ENCODE results near the gene ASB13.
A peak's percentile ranks its signal among the peaks of the same experiment; 100 is the strongest.

The ASB13 gene, protein sequence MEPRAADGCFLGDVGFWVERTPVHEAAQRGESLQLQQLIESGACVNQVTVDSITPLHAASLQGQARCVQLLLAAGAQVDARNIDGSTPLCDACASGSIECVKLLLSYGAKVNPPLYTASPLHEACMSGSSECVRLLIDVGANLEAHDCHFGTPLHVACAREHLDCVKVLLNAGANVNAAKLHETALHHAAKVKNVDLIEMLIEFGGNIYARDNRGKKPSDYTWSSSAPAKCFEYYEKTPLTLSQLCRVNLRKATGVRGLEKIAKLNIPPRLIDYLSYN

DNA sequence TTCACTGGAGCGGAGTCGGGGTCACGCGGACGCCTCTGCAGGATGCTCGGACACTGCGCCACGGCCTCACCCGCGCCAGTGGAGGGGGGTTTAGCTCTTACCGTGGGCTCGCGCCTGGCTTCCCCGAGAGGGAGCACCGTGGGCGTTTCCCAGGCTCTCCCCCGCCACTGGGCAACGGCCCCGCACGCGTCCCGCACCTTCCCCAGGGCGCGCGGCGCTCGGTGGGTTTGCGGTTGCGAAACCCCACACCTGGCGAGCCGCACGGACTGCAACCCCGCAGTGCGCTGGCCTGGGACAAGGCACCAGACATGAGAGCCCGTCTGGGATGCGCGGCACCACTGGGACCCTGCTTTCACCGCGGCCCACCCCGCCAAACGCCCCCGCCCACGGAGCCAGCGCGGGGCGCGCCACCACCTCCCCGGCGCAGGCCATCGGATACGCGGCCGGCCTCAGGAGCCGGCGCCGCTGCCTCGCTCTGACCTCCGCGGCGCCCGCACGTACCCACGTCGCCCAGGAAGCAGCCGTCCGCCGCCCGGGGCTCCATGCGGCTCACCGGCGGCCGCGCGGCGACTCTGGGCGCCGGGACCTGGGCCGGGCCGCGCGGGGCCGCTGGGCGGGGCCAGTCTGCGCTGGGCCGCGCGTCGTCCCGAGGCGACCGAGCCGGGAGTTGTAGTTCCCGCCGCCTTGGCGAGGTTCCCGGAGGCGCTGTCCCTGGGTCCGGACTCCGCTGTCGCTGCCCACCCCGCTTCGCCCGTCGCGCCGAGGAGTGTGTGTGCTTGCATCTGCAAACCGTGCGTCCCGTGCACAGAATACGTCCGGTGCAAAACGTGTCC, at the start of gene ASB13:
Gene ASB13, minus strand, starts transcription at position 588 of the 833 bp plus-strand sequence. Its CDS starts 44 bp downstream, at position 544.
- peak in 1 of 4 experiments; percentile 9 for DNase-seq

DNA sequence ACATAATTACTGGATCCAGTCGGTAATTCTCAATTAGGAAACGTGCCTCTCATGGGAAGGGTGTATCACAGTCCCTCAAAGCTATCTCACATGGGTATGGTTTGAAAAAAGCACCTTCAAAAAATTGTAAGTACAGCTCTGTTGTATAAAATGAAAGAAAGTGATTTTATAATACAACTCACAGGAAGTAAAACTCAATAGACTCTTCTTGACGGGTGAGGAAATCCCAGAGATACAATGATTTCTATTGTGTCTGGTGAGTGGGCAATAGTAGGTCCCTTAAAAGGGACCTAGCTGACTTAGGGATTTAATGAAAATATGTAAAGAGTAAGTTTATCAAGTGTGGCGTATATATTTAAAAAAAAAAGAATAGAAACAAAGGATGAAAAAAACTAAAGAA, 45.2 kb upstream of the ASB13 start:
- DNase-seq = no peak

DNA sequence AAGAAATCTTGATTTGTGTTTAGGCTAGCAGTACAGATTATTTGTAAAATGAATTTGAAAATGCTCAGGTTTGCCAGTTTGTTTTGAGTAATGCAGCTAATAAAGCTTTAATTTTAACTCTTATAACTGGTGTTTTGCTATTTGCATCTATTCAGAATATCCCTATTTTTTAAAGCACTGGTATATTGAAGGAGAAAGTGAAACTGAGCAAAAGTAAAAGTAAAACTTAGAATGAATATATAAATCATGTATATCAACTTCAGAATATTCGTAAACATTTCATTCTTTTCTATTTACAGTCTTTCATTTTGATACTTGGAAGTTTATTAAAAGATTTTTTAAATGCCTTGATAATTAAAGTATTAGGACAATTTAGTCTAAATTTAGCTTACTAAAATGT, 44.5 kb upstream of the ASB13 start:
- no peak for DNase-seq

DNA sequence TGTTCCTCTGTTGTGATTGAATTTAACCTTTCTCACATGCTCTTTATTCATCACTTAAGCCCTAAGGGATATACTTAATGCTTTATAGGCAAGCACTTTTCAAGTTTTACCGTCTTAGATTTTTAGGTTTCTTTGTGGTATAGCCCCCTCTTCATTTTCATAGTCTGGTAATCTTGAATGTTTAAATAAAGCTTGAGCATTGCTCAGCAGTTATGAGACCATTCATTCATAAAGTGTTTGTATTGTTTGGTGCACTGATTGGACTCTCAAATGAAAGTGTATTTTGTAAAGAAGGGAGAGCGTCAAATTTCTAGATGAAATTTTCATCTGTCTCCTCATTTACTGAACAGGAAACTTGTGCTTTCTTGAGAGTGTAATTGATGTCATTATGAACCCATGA, 43.5 kb upstream of the ASB13 start:
- no peak for DNase-seq

DNA sequence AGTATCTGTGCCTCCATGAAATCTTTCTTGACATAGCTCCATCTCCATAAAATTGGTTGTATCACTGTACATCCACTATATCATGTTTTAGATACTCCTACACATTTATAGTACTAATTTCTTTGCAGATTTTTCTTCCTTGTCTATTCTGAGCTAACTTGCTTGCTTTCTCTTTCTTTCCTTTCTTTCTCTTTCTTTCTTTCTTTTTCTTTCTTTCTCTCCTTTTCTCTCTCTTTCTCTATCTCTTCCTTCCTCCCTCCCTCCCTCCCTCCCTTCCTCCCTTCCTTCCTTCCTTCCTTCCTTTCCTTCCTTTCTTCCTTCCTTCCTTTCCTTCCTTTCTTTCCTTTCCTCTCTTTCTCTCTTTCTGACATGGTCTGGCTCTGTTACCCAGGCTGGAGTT, 42.0 kb upstream of the ASB13 start:
- DNase-seq = no peak

DNA sequence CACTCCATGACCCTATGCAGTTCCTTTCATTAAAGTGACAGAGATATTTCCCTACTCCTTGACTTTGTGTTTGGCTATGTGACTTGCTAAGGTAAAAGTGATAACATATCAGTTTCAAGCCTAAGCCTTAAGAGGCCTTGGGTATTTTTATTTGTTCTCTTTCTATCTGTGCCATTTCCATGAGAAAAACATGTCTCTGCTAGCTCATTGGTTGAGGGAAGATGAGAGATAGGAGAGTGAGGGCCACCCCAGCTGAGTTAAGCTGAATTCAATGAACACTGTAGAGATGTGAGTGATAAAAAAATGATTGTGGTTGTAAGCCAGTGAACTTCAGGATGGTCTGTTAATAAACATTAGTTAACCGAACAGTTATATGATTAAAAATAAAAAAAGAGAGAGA, 31.7 kb upstream of the ASB13 start:
- no peak for DNase-seq

DNA sequence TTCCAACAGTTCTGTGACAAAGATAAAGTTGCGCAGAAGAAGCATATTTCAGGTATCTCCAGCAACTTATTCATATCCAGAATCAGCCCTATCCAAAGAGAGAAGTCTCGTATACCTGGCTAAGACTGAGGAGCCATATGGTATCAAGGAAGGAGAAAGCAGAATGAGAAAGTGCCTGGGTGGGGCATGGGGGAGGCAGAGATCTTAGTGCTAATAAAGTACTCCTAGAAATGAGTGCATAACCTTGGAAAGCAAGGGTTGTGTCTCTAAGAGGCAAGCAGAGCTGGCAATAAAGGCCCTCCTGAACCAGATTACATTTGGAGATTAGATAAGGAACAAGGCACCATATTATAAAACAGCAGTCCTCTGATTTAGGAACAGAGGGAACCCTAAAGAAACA, 30.9 kb upstream of the ASB13 start:
- no peak for DNase-seq

DNA sequence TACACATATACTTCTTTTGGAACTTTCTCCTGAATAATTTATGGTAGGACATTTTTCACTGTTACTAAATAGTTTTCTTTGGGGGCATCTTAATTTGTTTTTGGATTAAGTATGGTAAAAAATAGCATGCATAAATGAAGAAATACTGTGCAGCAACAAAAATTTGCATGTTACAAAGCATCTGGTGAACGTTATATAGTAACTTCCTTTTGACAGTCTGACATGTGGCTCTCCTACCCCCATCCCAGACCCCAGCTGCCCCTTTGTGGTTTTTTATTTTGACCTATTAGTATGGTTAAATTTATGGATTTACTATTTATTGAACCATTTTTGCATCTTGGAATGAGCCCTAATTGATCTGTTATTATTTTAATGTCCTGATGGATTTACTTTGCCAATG, 28.2 kb upstream of the ASB13 start:
- no peak for DNase-seq

DNA sequence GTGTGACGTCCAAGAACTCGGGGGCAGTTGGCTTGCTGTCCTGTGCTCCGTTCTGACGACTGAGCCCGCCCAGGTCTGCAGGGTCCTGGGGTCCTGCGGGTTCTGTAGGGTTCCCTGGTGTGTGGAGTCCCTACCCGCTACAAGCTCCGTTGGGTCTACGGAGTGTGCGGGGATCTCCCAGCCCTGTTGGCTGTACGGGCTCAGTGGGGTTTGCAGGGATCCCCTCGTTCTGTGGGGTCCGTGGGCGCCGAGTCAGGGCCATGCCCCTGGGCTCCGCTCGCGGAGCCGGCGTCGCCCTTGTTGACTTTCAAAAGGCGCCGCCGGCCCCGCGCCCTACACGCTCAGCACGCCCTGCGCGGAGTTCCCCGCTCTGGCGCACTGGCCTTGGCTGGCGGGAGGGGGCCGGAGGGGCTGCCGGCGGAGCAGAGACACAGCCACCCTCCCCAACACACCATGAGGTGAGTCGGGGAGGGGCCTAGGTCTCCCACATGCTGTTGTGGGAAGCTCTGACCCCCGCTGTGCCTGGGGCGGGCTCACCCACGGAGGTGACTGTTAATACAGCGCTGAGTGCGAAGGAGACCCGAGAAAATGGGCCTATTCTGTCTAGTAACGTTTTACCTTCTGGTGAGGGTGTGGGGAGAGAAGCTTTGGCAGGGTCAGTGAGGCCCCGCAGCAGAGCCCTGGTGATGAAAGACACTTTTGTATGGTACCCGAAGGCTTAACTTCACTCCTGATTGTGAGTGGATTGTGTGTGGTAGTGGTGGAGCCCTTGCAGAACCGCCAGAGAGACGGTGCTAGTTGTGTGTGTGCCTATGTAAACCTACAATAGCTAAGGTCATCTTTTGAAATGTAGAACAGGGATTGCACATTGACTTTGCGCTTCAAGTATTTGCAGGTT, 26.3 kb upstream of the ASB13 start:
- DNase-seq = peak; percentile 6 to 46 (median 22)

DNA sequence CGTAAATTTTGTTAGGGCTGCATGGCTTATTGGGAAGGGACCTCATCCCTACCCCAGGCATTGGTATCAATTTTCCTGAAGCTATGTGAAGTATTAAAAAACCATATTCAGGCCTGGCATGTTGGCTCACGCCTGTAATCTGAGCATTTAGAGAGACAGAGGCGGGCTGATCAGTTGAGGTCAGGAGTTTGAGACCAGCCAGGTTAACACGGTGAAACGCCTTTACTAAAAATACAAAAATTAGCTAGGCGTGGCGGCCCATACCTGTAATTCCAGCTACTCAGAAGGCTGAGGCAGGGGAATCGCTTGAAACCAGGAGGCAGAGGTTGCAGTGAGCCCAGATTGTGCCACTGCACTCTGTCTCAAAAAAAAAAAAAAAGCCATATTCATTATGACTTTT, 25.4 kb upstream of the ASB13 start:
- DNase-seq = no peak

DNA sequence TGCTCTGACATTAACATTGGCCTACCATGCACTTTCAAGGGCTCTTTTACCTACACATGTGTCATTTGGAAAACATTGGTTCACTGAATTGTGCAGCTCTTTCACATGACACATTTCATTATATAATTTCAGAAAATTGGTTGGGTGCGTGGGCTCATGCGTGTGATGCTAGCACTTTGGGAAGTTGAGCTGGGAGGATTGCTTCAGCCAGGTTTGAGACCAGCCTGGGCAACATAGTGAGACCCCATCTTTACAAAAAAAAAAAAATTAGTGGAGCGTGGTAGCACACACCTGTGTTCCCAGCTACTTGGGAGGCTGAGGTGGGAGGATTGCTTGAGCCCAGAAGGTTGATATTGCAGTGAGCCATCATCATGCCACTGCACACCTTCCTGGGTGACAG, 22.2 kb upstream of the ASB13 start:
- DNase-seq = no peak

DNA sequence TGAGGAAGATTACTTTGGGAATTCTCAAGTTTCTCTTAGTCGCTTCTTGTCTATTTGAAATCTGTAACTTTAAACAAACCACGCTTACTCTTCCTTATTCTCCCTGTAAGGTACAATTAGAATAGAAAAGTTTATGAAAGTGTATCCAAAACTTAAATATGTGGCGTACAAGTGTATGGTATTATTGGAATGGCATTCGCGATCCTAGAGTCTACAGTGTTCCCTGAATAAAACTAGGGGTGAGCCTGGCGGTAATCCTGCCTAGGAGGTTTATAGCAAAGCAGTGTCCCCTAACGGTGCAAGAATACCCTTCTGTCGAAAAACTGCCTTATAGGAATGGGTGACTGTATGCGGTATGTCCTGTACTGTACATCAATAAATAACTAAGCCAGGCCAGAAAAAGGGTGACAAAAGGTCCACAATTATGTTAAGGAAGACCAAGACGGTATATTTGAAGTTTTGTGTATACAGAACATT, 19.4 kb upstream of the ASB13 start:
- no peak for DNase-seq

DNA sequence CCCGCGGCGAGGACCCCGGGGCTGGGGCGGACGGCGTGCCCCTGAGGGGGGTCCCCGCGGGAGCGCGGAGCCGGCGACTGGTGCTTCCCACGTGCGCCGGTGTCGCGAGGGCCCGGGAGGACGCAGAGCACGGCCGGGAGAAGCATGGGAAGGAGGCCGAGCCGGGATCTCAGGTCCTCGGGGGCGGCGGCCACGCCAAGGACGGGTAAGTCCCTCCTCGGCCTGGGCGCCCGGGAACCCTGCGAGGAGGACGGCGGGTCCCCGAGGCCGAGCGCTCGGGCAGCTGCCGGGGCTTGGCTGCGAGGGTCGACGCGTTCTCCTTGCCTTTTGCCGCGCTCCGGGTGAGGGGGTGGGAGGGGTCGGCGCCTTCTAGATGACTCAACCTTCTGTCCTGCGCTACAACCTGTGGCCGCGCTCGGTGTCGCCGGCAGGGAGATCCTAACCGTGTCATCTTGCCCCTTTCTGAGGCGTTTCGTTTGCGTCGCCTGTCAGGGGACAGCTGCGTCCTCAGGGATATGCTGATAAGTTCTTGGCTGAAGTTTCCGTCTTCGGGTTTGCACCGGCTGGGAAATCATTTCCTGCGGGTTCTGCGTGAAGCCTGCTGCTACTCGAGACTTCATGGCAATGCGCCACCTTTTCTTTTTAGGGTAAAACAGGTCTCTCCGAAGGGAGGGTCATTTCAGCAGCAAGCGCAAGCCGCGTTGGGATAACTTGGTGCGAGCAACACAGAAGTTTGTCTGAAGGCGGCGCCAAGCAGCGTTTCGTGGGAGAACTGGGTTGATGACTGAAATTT, 18.8 kb upstream of the ASB13 start:
- DNase-seq = peak; percentile 31 to 54 (median 50)

DNA sequence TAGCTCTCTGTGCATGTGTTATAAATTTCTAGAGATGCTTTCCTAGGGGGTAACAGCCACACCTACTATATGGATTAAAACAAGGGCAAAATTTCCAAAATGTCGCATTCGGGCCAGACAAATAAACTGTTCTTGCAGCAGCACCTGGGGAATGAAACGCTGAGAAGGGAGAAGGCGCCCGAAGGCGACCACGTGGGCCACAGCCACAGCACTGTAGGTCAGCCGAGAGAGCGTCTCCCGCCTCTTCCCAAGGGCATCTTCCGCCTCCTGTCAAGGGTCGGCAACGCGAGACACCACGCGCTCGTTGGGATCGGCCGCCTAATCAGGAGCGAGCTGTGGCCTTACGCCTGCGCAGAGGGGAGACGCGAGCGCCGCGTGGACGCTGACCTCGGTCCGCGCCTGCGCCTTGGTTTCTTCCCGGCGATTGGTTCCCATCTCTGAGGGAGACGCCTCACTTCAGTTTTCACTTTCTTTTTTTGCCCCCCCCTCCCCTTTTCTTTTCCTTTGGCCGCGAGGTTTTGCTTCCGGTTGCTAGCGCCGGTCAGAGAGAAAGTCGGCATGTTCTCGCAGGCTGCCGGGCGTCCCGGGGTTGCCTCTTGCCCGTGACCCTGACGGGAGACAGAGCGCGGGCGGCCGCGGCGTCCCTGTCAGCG, 18.0 kb upstream of the ASB13 start, which contains the start of gene TASOR2:
Gene TASOR2, plus strand, starts transcription at position 521 of the 653 bp plus-strand sequence. CDS start 35,805 bp downstream, outside the sequence.
- peak; percentile 75 to 93 (median 88) for DNase-seq

DNA sequence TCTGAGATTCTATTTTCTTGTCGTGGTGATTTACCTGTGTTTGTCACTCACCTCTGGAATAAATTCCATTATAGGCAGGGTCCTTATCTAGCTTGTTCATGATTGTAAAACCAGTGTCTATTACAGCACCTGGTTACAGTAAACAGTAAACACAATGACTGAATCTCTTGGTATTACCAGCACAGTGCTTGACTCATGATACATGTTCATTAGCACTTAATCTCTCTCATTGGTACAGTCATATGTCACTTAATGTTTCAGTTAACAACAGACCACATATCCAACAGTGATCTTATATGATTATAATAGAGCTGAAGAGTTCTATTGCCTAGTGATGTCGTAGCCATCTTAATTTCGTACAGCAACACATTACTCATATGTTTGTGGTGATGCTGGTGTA, 16.7 kb upstream of the ASB13 start:
- DNase-seq = no peak

DNA sequence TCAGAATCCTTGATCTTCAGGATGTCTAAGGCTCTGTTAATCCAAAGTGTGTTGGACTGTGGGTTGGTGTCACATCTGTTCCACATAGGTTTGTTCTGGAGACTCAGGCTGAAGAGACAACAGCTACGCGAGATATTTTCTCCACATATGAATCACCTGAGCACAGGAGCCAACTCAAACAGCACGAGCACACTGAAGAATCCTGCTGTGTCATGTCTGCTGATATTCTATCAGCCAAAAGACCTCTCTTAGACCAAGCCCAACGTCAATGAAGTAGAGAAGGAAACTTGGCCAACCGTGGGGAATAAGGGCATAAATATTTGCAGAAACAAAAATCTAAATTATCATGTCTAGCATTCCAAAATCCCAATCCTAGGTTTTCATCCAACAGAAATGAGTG, 15.5 kb upstream of the ASB13 start:
- no peak for DNase-seq

DNA sequence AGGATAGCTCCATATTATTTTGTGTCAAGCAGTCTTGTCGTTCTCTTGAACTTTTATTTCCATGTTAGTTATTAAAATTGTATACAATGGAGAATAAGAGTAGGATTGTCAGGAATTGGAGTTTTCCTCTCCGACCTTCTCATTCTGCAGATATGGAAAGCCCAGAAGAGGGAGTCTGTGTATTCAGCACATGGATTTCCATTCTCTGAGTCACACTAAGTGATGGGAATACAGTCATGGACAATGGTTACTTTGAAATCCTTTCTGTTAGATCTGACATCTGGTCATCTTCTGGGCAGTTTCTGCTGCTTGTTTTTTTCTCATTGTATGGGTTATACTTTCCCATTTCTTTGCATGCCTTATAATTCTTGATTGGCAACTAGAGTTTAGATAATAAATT, 13.2 kb upstream of the ASB13 start:
- DNase-seq = no peak

DNA sequence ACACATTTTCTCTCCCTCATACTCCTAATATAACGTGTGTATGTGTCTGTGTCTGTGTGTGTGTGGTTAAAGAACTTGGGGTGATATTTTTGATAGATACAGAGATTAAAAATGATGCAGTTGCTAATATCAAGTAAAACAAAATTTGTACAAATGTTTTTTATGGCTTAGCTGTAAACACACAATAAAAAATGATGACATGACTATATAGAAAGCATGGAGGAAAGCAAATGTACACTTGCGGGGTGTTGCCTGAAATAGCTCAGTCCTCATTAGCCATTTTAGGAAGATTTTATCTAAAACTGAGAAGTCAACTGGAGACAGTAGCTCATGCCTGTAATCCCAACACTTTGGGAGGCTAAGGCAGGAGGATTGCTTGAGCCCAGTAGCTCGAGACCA, 12.6 kb upstream of the ASB13 start:
- DNase-seq = no peak

DNA sequence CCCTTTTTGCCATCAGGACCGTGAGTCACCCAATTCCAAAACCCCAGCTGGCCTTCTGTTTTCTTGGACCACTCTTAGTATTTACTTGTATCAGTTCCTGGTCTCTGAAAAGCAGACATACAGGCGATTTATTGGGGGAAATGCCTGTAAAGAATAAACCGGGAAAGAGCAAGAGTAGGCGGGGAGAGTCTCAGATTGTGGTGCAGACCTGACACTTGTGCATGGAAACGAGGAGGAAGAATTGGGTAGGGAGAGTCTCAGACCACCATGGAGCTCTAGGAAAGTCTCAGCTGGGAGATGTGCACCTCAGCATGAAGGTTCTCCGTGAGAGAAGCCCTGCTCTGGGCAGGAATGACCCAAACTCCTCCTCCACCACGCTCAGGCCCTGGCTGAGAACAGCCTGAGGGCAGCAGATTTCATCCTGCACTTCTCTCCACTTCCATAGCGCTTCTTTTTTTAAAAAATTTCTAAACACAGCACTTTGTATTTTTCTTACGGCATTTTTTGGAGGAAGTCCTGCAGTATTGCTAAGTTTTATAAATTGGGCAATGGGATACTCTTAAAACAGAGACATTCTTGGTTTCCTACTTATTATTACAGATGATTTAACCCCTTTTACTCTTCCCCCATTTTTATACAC, 12.1 kb upstream of the ASB13 start:
- no peak for DNase-seq

DNA sequence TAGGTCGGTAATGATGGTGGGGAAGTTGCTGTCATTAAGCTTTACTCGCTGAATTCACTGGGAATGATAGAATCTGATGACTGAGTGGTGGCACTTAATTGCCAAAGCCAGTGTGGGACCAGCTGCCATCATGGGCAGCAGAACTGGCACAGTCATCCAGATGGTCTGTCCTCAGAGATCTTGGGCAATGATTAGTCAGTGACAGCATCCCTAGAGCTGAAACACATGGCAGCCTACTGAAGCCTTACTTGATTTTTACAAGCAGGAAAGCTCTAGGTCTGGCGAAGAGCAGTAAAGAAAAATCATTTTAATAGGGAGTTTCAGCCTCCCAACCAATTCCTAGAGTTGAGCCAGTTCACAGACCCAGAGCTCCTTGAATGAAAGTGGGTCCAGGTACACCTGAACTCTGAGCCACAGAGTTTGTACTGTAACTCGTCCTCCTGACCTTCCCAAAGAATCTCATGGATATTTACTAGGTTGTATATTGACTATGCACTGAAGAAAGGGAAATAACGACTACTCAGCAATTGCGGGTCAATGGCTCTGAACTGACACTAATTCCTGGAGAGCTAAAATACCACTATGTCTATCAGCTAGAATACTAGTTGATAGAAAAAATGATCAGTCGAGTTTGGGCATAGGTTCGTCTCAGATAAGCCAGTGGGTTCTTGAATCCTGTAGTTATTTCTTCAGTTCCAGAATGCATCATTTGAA, 4.4 kb upstream of the ASB13 start:
- no peak for DNase-seq

Data from activated naive CD4-positive, alpha-beta T cell (primary cell).